Natural killer cell (primary cell): ENCODE results near the gene PRCC. TPM values are rescaled to one million over a fixed set of nuclear protein-coding genes. Genes with fewer than 3 reads are reported as not detected.

Source experiments
- ATAC-seq, 3 donors: fragments of 150-1000 bp in 2 of 3; fragments of 200-7000 bp in 1 of 3; cut with Tn5 transposase; 1 replicate in 1 of 3; 2 replicates in 2 of 3; pipeline ENCODE4 v1.10.0; 2021; ENCODE audit warnings: mild to moderate bottlenecking in 2 of 3, moderate library complexity in 2 of 3
- DNase-seq, 2 donors: peaks; one replicate each; pipeline versions ENCODE4 v3.0.0 to v3.0.0-alpha.2; 2013 to 2021; ENCODE audit warnings: mixed read lengths in 1 of 2
- H3K27ac ChIP-seq: one replicate; pipeline ENCODE4 v1.5.1; 2013; ENCODE audit warnings: mild to moderate bottlenecking, low read length
- H3K27me3 ChIP-seq: one replicate; pipeline ENCODE4 v1.6.1; 2013; ENCODE audit warnings: low read length; ENCODE audit not compliant: control insufficient read depth, insufficient read depth
- H3K36me3 ChIP-seq: one replicate; pipeline ENCODE4 v1.6.1; 2013; ENCODE audit warnings: low read length; ENCODE audit not compliant: control insufficient read depth, insufficient read depth
- H3K4me1 ChIP-seq: one replicate; pipeline ENCODE4 v1.6.1; 2013; ENCODE audit warnings: low read length; ENCODE audit not compliant: control insufficient read depth, insufficient read depth
- H3K4me3 ChIP-seq: one replicate; pipeline ENCODE4 v1.5.1; 2013; ENCODE audit warnings: low read length
- H3K9me3 ChIP-seq: one replicate; pipeline ENCODE4 v1.6.1; 2013; ENCODE audit warnings: low read length; ENCODE audit not compliant: control insufficient read depth, insufficient read depth
- H3K27ac Mint-ChIP-seq, 2 donors: one replicate each; pipeline ENCODE4 v1.8.0; 2022; ENCODE audit warnings: mild to moderate bottlenecking in 2 of 2, mixed read lengths in 2 of 2, moderate library complexity in 1 of 2
- H3K27me3 Mint-ChIP-seq, 2 donors: one replicate each; pipeline ENCODE4 v1.8.0; 2022; ENCODE audit warnings: low read depth in 2 of 2, mixed read lengths in 2 of 2
- H3K36me3 Mint-ChIP-seq: one replicate; pipeline ENCODE4 v1.8.0; 2022; ENCODE audit warnings: mixed read lengths
- H3K4me1 Mint-ChIP-seq, 2 donors: one replicate each; pipeline ENCODE4 v1.8.0; 2022; ENCODE audit warnings: mixed read lengths in 2 of 2
- H3K4me3 Mint-ChIP-seq: one replicate; pipeline ENCODE4 v1.8.0; 2022; ENCODE audit warnings: mild to moderate bottlenecking, moderate library complexity, mixed read lengths
- H3K9me3 Mint-ChIP-seq, 2 donors: one replicate each; pipeline ENCODE4 v1.8.0; 2022; ENCODE audit warnings: mixed read lengths in 2 of 2
- CTCF ChIP-seq: fragments of 200-600 bp; IDR thresholded peaks from one replicate; pipeline ENCODE4 v1.8.0; 2022; ENCODE audit warnings: antibody characterized with exemption
- WGBS: methylation state at CpG from one replicate; pipeline ENCODE4 v1.1.7; 2013; ENCODE audit warnings: missing lambda C conversion rate; ENCODE audit not compliant: insufficient coverage; 5-methylcytosine and 5-hydroxymethylcytosine counted together
- intact Hi-C: fragments of 100-400 bp; cut with micrococcal nuclease; formaldehyde crosslinking; loops from one replicate; pipeline ENCODE4 v1.14.2; 2022
- total RNA-seq, 4 donors: library from RNA; stranded (reverse); fragments of 120-200 nt in 1 of 4; gene quantifications; one replicate each; pipeline versions ENCODE4 v1.2.3 to v1.2.4, GENCODE V29; 2013 to 2022

The PRCC gene
- total RNA-seq, 3 donors from 2014 or later (not counting 1 experiment from before 2014, with no cell fraction given): 66.5 to 92.4 (median 69.1) TPM

- 10% methylated on average over 36 of the region's 36 CpGs for WGBS
- Histone ChIP-seq H3K4me1 (peaks cover 28% of the 10 kb centered on the region), H3K27ac (no peak overlapping the region), H3K4me3 (no peak overlapping the region), H3K36me3 (no peaks in the 10 kb centered on the region), H3K9me3 (no peaks in the 10 kb centered on the region), H3K27me3 (peaks cover 17% of the 10 kb centered on the region)
- ATAC-seq (peak; percentile 62 to 83 (median 73)), DNase-seq (peak; percentile 39 to 79)
- Mint-ChIP-seq H3K27me3 (peaks cover 13 to 34% of the 10 kb centered on the region in 2 donors), H3K9me3 (no peaks in the 10 kb centered on the region), H3K4me1 (peaks cover 15 to 38% of the 10 kb centered on the region in 2 donors), H3K27ac (peak overlapping the region in 1 of 2 donors; percentile 80), H3K4me3 (peak overlapping the region; percentile 17), H3K36me3 (no peaks in the 10 kb centered on the region)
- no peak for TF ChIP-seq CTCF
- intact Hi-C loops: no loop called here
Measured at GRCh38 chr1:156848461-156849150, 81.3 kb downstream of the PRCC start.

GRCh38 chr1:156849151-156849496 lies 81.8 kb downstream of the PRCC start:
- intact Hi-C loops: no loop called here
- 36% methylated on average over 23 of the region's 23 CpGs for WGBS
- no peak for DNase-seq

More at GRCh38 chr1:156849151-156849496, 81.8 kb downstream of the PRCC start:
- H3K36me3 ChIP-seq: no peaks in the 10 kb centered on the region
- no peak overlapping the region for H3K27ac ChIP-seq
- no peak overlapping the region for H3K4me3 Mint-ChIP-seq
- no peak for TF ChIP-seq CTCF
- H3K4me1 ChIP-seq: peaks cover 28% of the 10 kb centered on the region
- no peaks in the 10 kb centered on the region for H3K9me3 Mint-ChIP-seq
- no peaks in the 10 kb centered on the region for H3K36me3 Mint-ChIP-seq
- H3K27me3 ChIP-seq: peaks cover 17% of the 10 kb centered on the region
- peak overlapping the region in 1 of 2 donors; percentile 80 for H3K27ac Mint-ChIP-seq
- H3K4me1 Mint-ChIP-seq: peaks cover 15 to 35% of the 10 kb centered on the region in 2 donors
- no peak overlapping the region for H3K4me3 ChIP-seq
- H3K9me3 ChIP-seq: no peaks in the 10 kb centered on the region
- H3K27me3 Mint-ChIP-seq: peaks cover 13 to 30% of the 10 kb centered on the region in 2 donors
- no peak for ATAC-seq

Other genes starting within 250 kb of the PRCC start
- under 1 TPM; 0.08 to 0.21 (median 0.14) TPM for gene IQGAP3, start 195.0 kb upstream of the PRCC start, total RNA-seq
- gene TTC24, start 187.8 kb upstream of the PRCC start, total RNA-seq: 1 to 10 TPM; 3.3 to 4.1 (median 4.0) TPM
- 10 to 100 TPM; 32.6 to 52.5 (median 36.6) TPM for gene NAXE, start 175.8 kb upstream of the PRCC start, total RNA-seq
- 10 to 100 TPM; 19.3 to 27.3 (median 22.1) TPM for gene GPATCH4, start 166.1 kb upstream of the PRCC start, total RNA-seq
- not detected for gene HAPLN2, start 148.1 kb upstream of the PRCC start, total RNA-seq
- under 1 TPM; 0.18 to 0.25 (median 0.19) TPM for gene BCAN, start 125.4 kb upstream of the PRCC start, total RNA-seq
- not detected for gene NES, start 90.1 kb upstream of the PRCC start, total RNA-seq
- 1 to 10 TPM; 3.0 to 3.8 (median 3.0) TPM for gene CRABP2, start 62.0 kb upstream of the PRCC start, total RNA-seq
- 10 to 100 TPM; 23.5 to 25.3 (median 23.8) TPM for gene METTL25B, start 39.1 kb upstream of the PRCC start, total RNA-seq
- gene ISG20L2, start 38.8 kb upstream of the PRCC start, total RNA-seq: 10 to 100 TPM; 60.3 to 71.9 (median 68.7) TPM
- gene MRPL24, start 26.4 kb upstream of the PRCC start, total RNA-seq: 10 to 100 TPM; 15.9 to 19.7 (median 18.7) TPM
- gene HDGF, start 15.9 kb upstream of the PRCC start, total RNA-seq: 100 to 1,000 TPM in 1 of 3 donors, 10 to 100 TPM in 2; 95.3 to 110 (median 96.6) TPM
- 100 to 1,000 TPM; 155 to 324 (median 312) TPM for gene SH2D2A, start 49.3 kb downstream of the PRCC start, total RNA-seq
- under 1 TPM; 0.10 to 0.18 (median 0.14) TPM for gene INSRR, start 91.6 kb downstream of the PRCC start, total RNA-seq
- gene NTRK1, start 93.3 kb downstream of the PRCC start, total RNA-seq: 10 to 100 TPM in 1 of 3 donors, 1 to 10 TPM in 2; 1.7 to 16.7 (median 2.4) TPM
- 1 to 10 TPM in 1 of 3 donors, under 1 TPM in 2; 0.52 to 1.4 (median 0.80) TPM for gene PEAR1, start 126.2 kb downstream of the PRCC start, total RNA-seq
- gene LRRC71, start 153.1 kb downstream of the PRCC start, total RNA-seq: not detected